ENCODE measurements around the gene CERCAM.

Gene CERCAM

DNA sequence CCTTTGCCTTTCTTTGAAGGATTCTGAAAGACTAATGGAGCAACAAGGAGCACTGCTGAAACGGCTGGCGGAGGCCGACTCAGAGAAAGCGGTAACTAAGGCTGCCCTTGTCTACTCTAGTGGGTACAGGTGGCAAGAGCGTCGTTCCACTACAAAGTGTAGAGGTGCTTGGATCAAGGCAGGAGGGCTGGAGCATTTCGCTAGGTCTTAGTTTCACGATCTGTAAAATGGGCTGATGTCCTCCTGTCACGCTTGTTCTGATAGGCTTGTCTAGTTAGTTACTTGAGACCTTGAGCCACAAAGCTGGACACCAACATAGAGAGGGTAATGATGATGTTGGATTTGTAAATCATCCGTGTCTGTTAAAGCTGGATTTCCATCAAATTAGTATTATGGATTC is 60.9 kb downstream of the CERCAM start:
- no peak overlapping the region for H3K23ac ChIP-seq (ENCODE audit: low read length)

DNA sequence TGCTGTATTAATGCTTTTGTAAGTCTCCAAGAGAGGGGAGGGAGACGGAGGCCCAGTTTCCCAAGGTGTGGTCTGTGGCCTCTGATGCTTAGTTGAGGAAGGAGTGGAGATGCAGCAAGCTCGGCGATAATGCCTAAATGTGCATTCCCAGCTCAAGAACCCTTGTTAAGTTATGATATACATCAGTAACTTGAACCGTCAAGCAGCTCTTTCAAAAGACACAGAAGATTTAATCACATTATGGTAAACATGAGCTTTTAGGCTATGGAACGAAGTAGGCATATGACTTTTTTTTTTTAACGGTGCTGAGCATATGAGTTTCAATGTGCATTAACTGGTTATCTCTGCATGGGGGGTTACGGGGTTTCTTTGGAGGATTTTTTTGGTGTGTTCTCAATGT is 61.5 kb downstream of the CERCAM start:
- no peak overlapping the region for H3K23ac ChIP-seq (ENCODE audit: low read length)
- no peak overlapping the region for H4K8ac ChIP-seq (ENCODE audit: low read depth, low read length)
- no peak overlapping the region for H3K4me3 ChIP-seq (ENCODE audit: low read depth, low read length)
- H3K18ac ChIP-seq (ENCODE audit: low read length), result no peak overlapping the region
- H2BK120ac ChIP-seq (ENCODE audit: insufficient read depth, low read length, poor library complexity), result no peak overlapping the region
- H2AFZ ChIP-seq (ENCODE audit: insufficient read depth, low read length, poor library complexity), result no peak overlapping the region
- no peak overlapping the region for H2AK5ac ChIP-seq (ENCODE audit: low read length)
- H3K14ac ChIP-seq (ENCODE audit: low read length), result no peak overlapping the region
- H3K27me3 ChIP-seq (ENCODE audit: insufficient read depth, low read length), result no peaks in the 10 kb centered on the region
- no peaks in the 10 kb centered on the region for H3K4me1 ChIP-seq (ENCODE audit: control insufficient read depth in 1 of 2, insufficient read depth in 2 of 2, low read length in 2 of 2)
- no peak overlapping the region for H2BK12ac ChIP-seq (ENCODE audit: low read length)
- no peak overlapping the region for H4K12ac ChIP-seq (ENCODE audit: low read depth, low read length)
- no peaks in the 10 kb centered on the region for H3K79me2 ChIP-seq (ENCODE audit: control insufficient read depth, insufficient read depth, low read length, poor library complexity)
- no peak overlapping the region for H3K27ac ChIP-seq (ENCODE audit: low read depth, low read length)
- H2BK5ac ChIP-seq (ENCODE audit: low read depth, low read length, poor library complexity), result no peak overlapping the region
- no peak overlapping the region for H3K4me2 ChIP-seq (ENCODE audit: low read length)
- no peak overlapping the region for H3K9ac ChIP-seq (ENCODE audit: low read length)
- peaks cover 56 to 65% of the 10 kb centered on the region in 2 experiments for H3K36me3 ChIP-seq (ENCODE audit: control insufficient read depth in 1 of 2, insufficient read depth in 2 of 2, low read length in 2 of 2)
- H3K9me3 ChIP-seq (ENCODE audit: insufficient read depth, low read depth, low read length), result no peaks in the 10 kb centered on the region
- no CpG with 5 or more reads among the region's 7 CpGs for WGBS (ENCODE audit: extremely low coverage, insufficient coverage, insufficient read length)
- no peak for DNase-seq
- no peak overlapping the region for H3K4ac ChIP-seq (ENCODE audit: low read depth, low read length)
- no peaks in the 10 kb centered on the region for H3K79me1 ChIP-seq (ENCODE audit: low read length)
- H4K91ac ChIP-seq (ENCODE audit: low read depth, low read length), result no peak overlapping the region

More for the DNA sequence above, 60.9 kb downstream of the CERCAM start:
- H2BK120ac ChIP-seq (ENCODE audit: insufficient read depth, low read length, poor library complexity), result no peak overlapping the region
- H3K27me3 ChIP-seq (ENCODE audit: insufficient read depth, low read length), result no peaks in the 10 kb centered on the region
- no CpG with 5 or more reads among the region's 10 CpGs for WGBS (ENCODE audit: extremely low coverage, insufficient coverage, insufficient read length)
- H3K79me1 ChIP-seq (ENCODE audit: low read length), result no peaks in the 10 kb centered on the region
- H4K91ac ChIP-seq (ENCODE audit: low read depth, low read length), result no peak overlapping the region
- no peak overlapping the region for H3K9ac ChIP-seq (ENCODE audit: low read length)
- no peak overlapping the region for H3K27ac ChIP-seq (ENCODE audit: low read depth, low read length)
- H4K8ac ChIP-seq (ENCODE audit: low read depth, low read length), result no peak overlapping the region
- no peak overlapping the region for H2BK5ac ChIP-seq (ENCODE audit: low read depth, low read length, poor library complexity)
- H3K36me3 ChIP-seq (ENCODE audit: control insufficient read depth in 1 of 2, insufficient read depth in 2 of 2, low read length in 2 of 2), result peaks cover 54 to 60% of the 10 kb centered on the region in 2 experiments
- no peak overlapping the region for H2AK5ac ChIP-seq (ENCODE audit: low read length)
- no peak overlapping the region for H3K4me2 ChIP-seq (ENCODE audit: low read length)
- H4K12ac ChIP-seq (ENCODE audit: low read depth, low read length), result no peak overlapping the region
- DNase-seq, result no peak
- H3K79me2 ChIP-seq (ENCODE audit: control insufficient read depth, insufficient read depth, low read length, poor library complexity), result no peaks in the 10 kb centered on the region
- H2BK12ac ChIP-seq (ENCODE audit: low read length), result no peak overlapping the region
- no peak overlapping the region for H2AFZ ChIP-seq (ENCODE audit: insufficient read depth, low read length, poor library complexity)
- no peak overlapping the region for H3K4ac ChIP-seq (ENCODE audit: low read depth, low read length)
- no peaks in the 10 kb centered on the region for H3K4me1 ChIP-seq (ENCODE audit: control insufficient read depth in 1 of 2, insufficient read depth in 2 of 2, low read length in 2 of 2)
- H3K9me3 ChIP-seq (ENCODE audit: insufficient read depth, low read depth, low read length), result no peaks in the 10 kb centered on the region
- H3K14ac ChIP-seq (ENCODE audit: low read length), result no peak overlapping the region
- H3K4me3 ChIP-seq (ENCODE audit: low read depth, low read length), result no peak overlapping the region
- H3K18ac ChIP-seq (ENCODE audit: low read length), result no peak overlapping the region

GRCh38 chr9:128484686-128485413 is 64.2 kb downstream of the CERCAM start:
- no peak overlapping the region for H3K4me2 ChIP-seq (ENCODE audit: low read length)
- no peaks in the 10 kb centered on the region for H3K4me1 ChIP-seq (ENCODE audit: control insufficient read depth in 1 of 2, insufficient read depth in 2 of 2, low read length in 2 of 2)
- H3K4ac ChIP-seq (ENCODE audit: low read depth, low read length), result no peak overlapping the region
- H2AFZ ChIP-seq (ENCODE audit: insufficient read depth, low read length, poor library complexity), result no peak overlapping the region
- H3K79me2 ChIP-seq (ENCODE audit: control insufficient read depth, insufficient read depth, low read length, poor library complexity), result no peaks in the 10 kb centered on the region
- H3K9me3 ChIP-seq (ENCODE audit: insufficient read depth, low read depth, low read length), result no peaks in the 10 kb centered on the region
- no peak overlapping the region for H2BK12ac ChIP-seq (ENCODE audit: low read length)
- no peak overlapping the region for H4K91ac ChIP-seq (ENCODE audit: low read depth, low read length)
- H3K23ac ChIP-seq (ENCODE audit: low read length), result no peak overlapping the region
- H3K27me3 ChIP-seq (ENCODE audit: insufficient read depth, low read length), result no peaks in the 10 kb centered on the region
- no peak overlapping the region for H3K14ac ChIP-seq (ENCODE audit: low read length)
- no peak overlapping the region for H3K4me3 ChIP-seq (ENCODE audit: low read depth, low read length)
- no peak overlapping the region for H2AK5ac ChIP-seq (ENCODE audit: low read length)
- no peak overlapping the region for H4K8ac ChIP-seq (ENCODE audit: low read depth, low read length)
- no peak for DNase-seq
- 86% methylated on average over 1 of the region's 17 CpGs for WGBS (ENCODE audit: extremely low coverage, insufficient coverage, insufficient read length)
- no peak overlapping the region for H3K18ac ChIP-seq (ENCODE audit: low read length)
- no peak overlapping the region for H2BK5ac ChIP-seq (ENCODE audit: low read depth, low read length, poor library complexity)
- H3K79me1 ChIP-seq (ENCODE audit: low read length), result no peaks in the 10 kb centered on the region
- H4K12ac ChIP-seq (ENCODE audit: low read depth, low read length), result no peak overlapping the region
- H3K27ac ChIP-seq (ENCODE audit: low read depth, low read length), result no peak overlapping the region
- peaks cover 56 to 61% of the 10 kb centered on the region in 2 experiments for H3K36me3 ChIP-seq (ENCODE audit: control insufficient read depth in 1 of 2, insufficient read depth in 2 of 2, low read length in 2 of 2)
- H3K9ac ChIP-seq (ENCODE audit: low read length), result no peak overlapping the region
- no peak overlapping the region for H2BK120ac ChIP-seq (ENCODE audit: insufficient read depth, low read length, poor library complexity)

DNA sequence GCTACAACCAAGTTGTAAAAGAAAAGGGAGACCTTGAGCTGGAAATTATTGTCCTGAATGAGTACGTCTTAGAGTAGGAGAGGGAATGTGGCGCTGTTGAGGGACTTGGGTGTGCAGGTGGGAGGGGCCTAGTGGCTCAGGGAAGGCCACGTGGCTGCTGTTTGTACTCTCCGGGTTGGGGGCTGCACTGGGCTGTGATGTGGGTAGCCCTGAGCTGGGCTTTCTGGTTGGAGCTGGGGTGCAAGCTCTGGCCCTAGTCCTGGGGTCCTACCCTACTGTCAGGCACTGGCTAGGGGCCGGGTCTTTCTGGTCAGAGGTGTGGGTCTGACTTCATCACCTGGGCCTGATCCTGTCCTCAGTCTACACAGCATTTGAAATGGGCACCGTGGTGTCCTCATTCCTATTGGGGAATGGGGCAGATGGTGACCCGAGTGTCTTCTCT is 64.8 kb downstream of the CERCAM start:
- Histone ChIP-seq H3K36me3 (ENCODE audit: control insufficient read depth in 1 of 2, insufficient read depth in 2 of 2, low read length in 2 of 2) (peaks cover 59 to 60% of the 10 kb centered on the region in 2 experiments), H2AK5ac (ENCODE audit: low read length) (no peak overlapping the region), H2AFZ (ENCODE audit: insufficient read depth, low read length, poor library complexity) (no peak overlapping the region), H3K4me3 (ENCODE audit: low read depth, low read length) (no peak overlapping the region), H3K27me3 (ENCODE audit: insufficient read depth, low read length) (no peaks in the 10 kb centered on the region), H4K91ac (ENCODE audit: low read depth, low read length) (no peak overlapping the region), H3K27ac (ENCODE audit: low read depth, low read length) (no peak overlapping the region), H2BK12ac (ENCODE audit: low read length) (no peak overlapping the region), H3K23ac (ENCODE audit: low read length) (no peak overlapping the region), H4K8ac (ENCODE audit: low read depth, low read length) (no peak overlapping the region), H2BK5ac (ENCODE audit: low read depth, low read length, poor library complexity) (no peak overlapping the region), H4K12ac (ENCODE audit: low read depth, low read length) (no peak overlapping the region), H3K79me2 (ENCODE audit: control insufficient read depth, insufficient read depth, low read length, poor library complexity) (no peaks in the 10 kb centered on the region), H3K4ac (ENCODE audit: low read depth, low read length) (no peak overlapping the region), H3K4me2 (ENCODE audit: low read length) (no peak overlapping the region), H3K18ac (ENCODE audit: low read length) (no peak overlapping the region), H2BK120ac (ENCODE audit: insufficient read depth, low read length, poor library complexity) (no peak overlapping the region), H3K4me1 (ENCODE audit: control insufficient read depth in 1 of 2, insufficient read depth in 2 of 2, low read length in 2 of 2) (no peaks in the 10 kb centered on the region), H3K14ac (ENCODE audit: low read length) (no peak overlapping the region), H3K79me1 (ENCODE audit: low read length) (no peaks in the 10 kb centered on the region), H3K9me3 (ENCODE audit: insufficient read depth, low read depth, low read length) (no peaks in the 10 kb centered on the region), H3K9ac (ENCODE audit: low read length) (no peak overlapping the region)
- no CpG with 5 or more reads among the region's 7 CpGs for WGBS (ENCODE audit: extremely low coverage, insufficient coverage, insufficient read length)
- no peak for DNase-seq

Data from trophoblast cell (in vitro differentiated cells and primary cell).